ENCODE measurements around the gene ZNF618. TPM values are rescaled to one million over a fixed set of nuclear protein-coding genes. Genes with fewer than 3 reads are reported as not detected.

The ZNF618 gene
- total RNA-seq, 2 donors from 2014 or later = 11.9 to 17.1 TPM

DNA sequence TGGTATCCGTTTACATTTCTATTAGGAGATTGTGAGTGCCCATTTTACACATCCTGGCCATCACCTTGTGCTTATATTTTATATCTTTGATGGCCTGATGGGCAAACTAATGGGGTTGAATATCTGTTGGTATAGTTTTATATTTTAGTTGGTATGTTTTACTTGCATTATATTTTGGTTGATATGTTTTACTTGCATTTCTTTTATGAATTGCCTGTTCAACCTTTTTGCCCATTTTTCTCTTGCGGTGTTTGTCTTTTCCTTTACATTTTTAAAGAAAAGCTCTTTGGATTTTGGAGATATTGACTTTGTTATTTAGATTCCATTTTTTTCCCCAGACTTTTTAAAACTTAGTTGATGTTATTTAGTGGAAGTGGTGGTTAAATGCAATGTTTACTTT lies 14.6 kb downstream of the ZNF618 start:
- H3K4me1 ChIP-seq = peaks cover 28% of the 10 kb centered on the region

DNA sequence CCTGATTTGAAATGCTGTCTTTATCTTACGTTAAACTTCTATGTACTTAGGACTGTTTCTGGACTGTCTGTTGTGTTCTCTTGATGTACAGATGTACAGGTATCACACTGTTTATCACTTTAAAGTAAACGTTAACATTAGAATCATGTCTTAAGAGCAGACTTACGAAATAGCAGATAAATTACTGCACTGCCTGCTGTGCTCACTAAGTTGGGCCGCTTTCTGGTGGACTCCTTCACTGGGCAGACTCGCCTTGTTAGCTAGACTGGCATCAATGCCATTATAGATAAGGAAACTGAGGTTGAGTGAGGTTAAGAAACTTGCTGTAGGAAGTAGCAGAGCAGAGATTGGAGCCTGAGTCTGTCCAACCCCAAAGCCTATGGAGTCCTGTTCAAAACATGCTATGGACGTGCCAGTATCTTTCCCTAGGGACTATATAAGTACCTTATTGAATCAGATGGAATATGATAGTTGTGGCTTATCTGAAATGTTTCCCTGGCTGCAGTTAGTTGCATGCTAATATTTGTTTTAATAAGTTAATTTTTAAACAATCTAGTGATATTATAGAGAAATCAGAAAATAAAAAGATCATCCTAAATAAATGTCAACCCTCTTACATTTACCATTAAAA lies 16.9 kb downstream of the ZNF618 start:
- WGBS, 2 donors = 31 to 33% methylated on average over 6 of the region's 6 CpGs
- DNase-seq = peak in 1 of 4 donors; percentile 34

More for the DNA sequence above, 14.6 kb downstream of the ZNF618 start:
- Histone ChIP-seq H3K27me3 (no peaks in the 10 kb centered on the region), H3K4me3 (no peak overlapping the region), H3K9me3 (no peaks in the 10 kb centered on the region), H3K27ac (no peak overlapping the region), H3K36me3 (replicated peaks in 1 of 2; ENCODE audit: insufficient read depth in 1 of 2, low read depth in 2 of 2) (no peaks in the 10 kb centered on the region)
- intact Hi-C loops (cut with DNase I) = no loop called here
- DNase-seq (no peak), ATAC-seq (no peak)
- WGBS, 2 donors = 98 to 100% methylated on average over 2 of the region's 2 CpGs
- TF ChIP-seq, protein P1, sequence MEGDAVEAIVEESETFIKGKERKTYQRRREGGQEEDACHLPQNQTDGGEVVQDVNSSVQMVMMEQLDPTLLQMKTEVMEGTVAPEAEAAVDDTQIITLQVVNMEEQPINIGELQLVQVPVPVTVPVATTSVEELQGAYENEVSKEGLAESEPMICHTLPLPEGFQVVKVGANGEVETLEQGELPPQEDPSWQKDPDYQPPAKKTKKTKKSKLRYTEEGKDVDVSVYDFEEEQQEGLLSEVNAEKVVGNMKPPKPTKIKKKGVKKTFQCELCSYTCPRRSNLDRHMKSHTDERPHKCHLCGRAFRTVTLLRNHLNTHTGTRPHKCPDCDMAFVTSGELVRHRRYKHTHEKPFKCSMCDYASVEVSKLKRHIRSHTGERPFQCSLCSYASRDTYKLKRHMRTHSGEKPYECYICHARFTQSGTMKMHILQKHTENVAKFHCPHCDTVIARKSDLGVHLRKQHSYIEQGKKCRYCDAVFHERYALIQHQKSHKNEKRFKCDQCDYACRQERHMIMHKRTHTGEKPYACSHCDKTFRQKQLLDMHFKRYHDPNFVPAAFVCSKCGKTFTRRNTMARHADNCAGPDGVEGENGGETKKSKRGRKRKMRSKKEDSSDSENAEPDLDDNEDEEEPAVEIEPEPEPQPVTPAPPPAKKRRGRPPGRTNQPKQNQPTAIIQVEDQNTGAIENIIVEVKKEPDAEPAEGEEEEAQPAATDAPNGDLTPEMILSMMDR (IDR thresholded peaks at IDR 0.05) = no peak
- TF ChIP-seq POLR2A (IDR thresholded peaks at IDR 0.05) = no peak

DNA sequence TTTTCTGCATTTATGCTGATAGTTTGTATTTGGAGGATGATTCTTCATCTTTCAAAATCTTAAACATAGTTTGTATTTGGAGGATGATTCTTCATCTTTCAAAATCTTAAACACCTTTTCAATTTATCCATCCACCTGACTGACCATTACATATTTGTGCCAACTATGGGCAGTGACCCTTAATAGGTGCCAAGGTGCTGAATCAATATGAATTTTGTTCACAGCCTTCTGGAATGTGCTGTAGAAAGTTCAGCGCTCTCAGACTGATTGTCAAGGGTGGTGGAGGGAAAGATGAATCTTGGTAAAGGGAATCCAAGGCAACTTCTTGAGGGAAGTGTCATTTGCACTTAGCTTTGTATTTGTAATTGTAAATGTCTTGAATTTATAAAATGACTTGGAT lies 18.1 kb downstream of the ZNF618 start:
- no peaks in the 10 kb centered on the region for H3K27me3 ChIP-seq
- H3K4me1 ChIP-seq = peaks cover 16% of the 10 kb centered on the region
- ATAC-seq (no peak), DNase-seq (no peak)
- TF ChIP-seq POLR2A (IDR thresholded peaks at IDR 0.05) = no peak
- TF ChIP-seq, protein P1 (IDR thresholded peaks at IDR 0.05) = no peak
- intact Hi-C loops (cut with DNase I) = no loop called here
- no peaks in the 10 kb centered on the region for H3K9me3 ChIP-seq
- no peak overlapping the region for H3K4me3 ChIP-seq
- H3K36me3 ChIP-seq (replicated peaks in 1 of 2; ENCODE audit: insufficient read depth in 1 of 2, low read depth in 2 of 2) = no peaks in the 10 kb centered on the region
- WGBS, 2 donors = 74 to 78% methylated on average over 1 of the region's 1 CpG
- no peak overlapping the region for H3K27ac ChIP-seq

More for the DNA sequence above, 16.9 kb downstream of the ZNF618 start:
- peaks cover 22% of the 10 kb centered on the region for H3K4me1 ChIP-seq
- TF ChIP-seq POLR2A (IDR thresholded peaks at IDR 0.05) = no peak
- TF ChIP-seq, protein P1 (IDR thresholded peaks at IDR 0.05) = no peak
- H3K36me3 ChIP-seq (replicated peaks in 1 of 2; ENCODE audit: insufficient read depth in 1 of 2, low read depth in 2 of 2) = no peaks in the 10 kb centered on the region
- no peak overlapping the region for H3K4me3 ChIP-seq
- intact Hi-C loops (cut with DNase I) = no loop called here
- no peaks in the 10 kb centered on the region for H3K9me3 ChIP-seq
- ATAC-seq = no peak
- no peaks in the 10 kb centered on the region for H3K27me3 ChIP-seq
- peak overlapping the region in 1 of 4 donors; percentile 36 for H3K27ac ChIP-seq

DNA sequence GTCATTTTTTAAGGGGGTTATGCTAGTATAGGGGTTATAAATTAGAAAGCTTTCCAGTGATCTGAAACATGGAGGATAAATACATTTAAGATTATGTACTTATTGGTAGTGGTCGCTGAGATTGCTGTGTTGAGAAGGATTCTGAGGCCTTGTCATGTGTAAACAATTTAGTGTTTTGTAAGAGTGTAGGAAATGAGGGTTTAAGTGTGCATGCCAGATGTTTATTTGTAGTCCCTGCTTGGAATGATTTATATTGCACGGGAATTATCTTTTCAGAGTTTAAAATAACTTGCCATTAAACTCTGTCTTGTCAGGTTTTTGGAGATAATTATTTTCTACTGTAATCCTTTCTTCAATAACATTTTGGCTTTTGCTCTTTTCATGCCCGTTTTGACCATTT lies 19.4 kb downstream of the ZNF618 start:
- H3K9me3 ChIP-seq = no peaks in the 10 kb centered on the region
- no peak for ATAC-seq
- DNase-seq = no peak
- peaks cover 16% of the 10 kb centered on the region for H3K4me1 ChIP-seq
- no peaks in the 10 kb centered on the region for H3K36me3 ChIP-seq (replicated peaks in 1 of 2; ENCODE audit: insufficient read depth in 1 of 2, low read depth in 2 of 2)
- no peak for TF ChIP-seq POLR2A (IDR thresholded peaks at IDR 0.05)
- TF ChIP-seq, protein P1 (IDR thresholded peaks at IDR 0.05) = no peak
- no peak overlapping the region for H3K4me3 ChIP-seq
- WGBS, 2 donors = 53 to 59% methylated on average over 3 of the region's 3 CpGs
- H3K27me3 ChIP-seq = no peaks in the 10 kb centered on the region
- no peak overlapping the region for H3K27ac ChIP-seq
- intact Hi-C loops (cut with DNase I) = no loop called here

DNA sequence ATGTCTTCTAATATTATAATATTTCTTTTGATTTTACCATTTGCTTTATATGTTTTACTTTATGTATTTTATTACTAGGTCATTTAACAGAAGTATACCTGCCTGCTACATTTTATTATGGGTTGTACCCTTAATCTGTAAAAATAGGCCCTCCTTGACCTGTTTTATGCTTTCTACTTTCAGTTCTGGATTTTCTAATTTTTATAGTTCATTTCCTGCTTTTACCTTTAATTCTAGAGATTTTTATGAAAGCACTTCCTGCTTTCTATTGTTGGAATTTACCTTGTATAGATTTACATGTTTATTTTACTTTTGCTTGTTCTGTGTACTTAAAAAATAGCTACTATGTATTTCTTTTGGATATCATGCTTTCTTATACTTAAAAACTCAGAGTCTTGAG lies 20.6 kb downstream of the ZNF618 start:
- H3K9me3 ChIP-seq = no peaks in the 10 kb centered on the region
- no peak overlapping the region for H3K4me3 ChIP-seq
- peak overlapping the region in 1 of 4 donors; percentile 48 for H3K27ac ChIP-seq
- intact Hi-C loops (cut with DNase I) = no loop called here
- no peak for TF ChIP-seq POLR2A (IDR thresholded peaks at IDR 0.05)
- TF ChIP-seq, protein P1 (IDR thresholded peaks at IDR 0.05) = no peak
- H3K4me1 ChIP-seq = peaks cover 16% of the 10 kb centered on the region
- ATAC-seq = no peak
- H3K36me3 ChIP-seq (replicated peaks in 1 of 2; ENCODE audit: insufficient read depth in 1 of 2, low read depth in 2 of 2) = no peaks in the 10 kb centered on the region
- DNase-seq = no peak
- no peaks in the 10 kb centered on the region for H3K27me3 ChIP-seq
